OCI-M1 (cell line): Measurements from ENCODE around the gene SAMHD1.
A peak's percentile ranks its signal among the peaks of the same experiment; 100 is the strongest.
"Not testable (repeated sequence)": the region's sequence is repeated elsewhere in the genome, so short reads cannot be mapped to it uniquely, and the experiment has no call there.

Experiments
- DNase-seq: peaks from one replicate; lab custom pipeline; 2025; lab: John Stamatoyannopoulos, UW

Gene SAMHD1

DNA sequence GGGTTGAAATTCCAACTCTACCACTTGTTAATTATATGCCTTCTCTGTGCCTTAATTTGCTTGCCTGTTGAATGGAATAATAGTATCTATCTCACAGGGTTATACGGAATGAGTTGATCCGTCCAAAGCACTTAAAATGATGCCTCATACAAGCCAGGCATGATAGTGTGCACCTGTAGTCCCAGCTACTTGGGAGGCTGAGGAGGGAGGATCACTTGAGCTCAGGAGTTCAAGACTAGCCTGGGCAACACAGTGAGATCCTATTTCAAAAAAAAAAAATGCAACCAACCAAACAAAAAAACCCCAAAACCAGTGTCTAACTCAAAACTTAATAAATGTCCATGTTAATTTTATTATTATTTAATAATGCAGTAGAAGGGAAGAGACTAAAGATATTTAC, 35.3 kb downstream of the SAMHD1 start:
- DNase-seq = no peak

- DNase-seq = no peak
Measured at GRCh38 chr20:36908603-36909002, 42.9 kb downstream of the SAMHD1 start.

DNA sequence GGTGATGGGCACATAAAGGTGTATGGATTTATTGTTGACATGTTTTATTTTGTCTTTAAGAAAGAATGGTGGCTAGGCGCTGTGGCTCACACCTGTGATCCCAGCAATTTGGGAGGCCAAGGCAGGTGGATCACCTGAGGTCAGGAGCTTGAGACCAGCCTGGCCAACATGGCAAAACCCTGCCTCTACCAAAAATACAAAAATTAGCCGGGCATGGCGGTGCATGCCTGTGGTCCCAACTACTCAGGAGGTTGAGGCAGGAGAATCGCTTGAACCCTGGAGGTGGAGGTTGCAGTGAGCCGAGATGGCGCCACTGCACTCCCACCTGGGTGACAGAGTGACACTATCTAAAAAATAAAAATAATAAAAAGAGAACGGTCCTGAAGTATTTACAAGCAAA, 45.4 kb downstream of the SAMHD1 start:
- not testable (repeated sequence) for DNase-seq

GRCh38 chr20:36905566-36905965, 45.9 kb downstream of the SAMHD1 start:
- not testable (repeated sequence) for DNase-seq

- no peak for DNase-seq
Measured at GRCh38 chr20:36904690-36905089, 46.8 kb downstream of the SAMHD1 start.

- DNase-seq = no peak
Measured at GRCh38 chr20:36895036-36895435, 56.5 kb downstream of the SAMHD1 start.

DNA sequence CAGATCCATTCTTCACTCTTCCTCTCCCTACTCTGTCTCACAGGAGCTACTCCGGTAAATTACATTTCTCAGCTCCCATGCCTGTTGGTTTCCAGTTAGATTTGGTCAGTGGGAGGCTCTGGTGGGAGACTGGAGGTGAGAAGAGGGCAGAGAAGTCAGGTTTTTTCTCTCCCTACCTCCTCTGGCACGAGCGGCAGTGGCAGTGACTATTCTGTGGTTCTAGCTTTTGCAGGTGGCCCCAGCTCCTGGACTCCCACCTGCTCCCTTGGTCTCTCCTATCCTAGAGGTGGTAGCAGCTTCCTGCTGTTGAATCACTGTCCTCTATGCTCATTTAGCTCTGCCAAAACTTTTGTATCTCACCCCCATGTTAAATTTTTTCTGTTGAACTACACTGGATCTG, 57.7 kb downstream of the SAMHD1 start:
- DNase-seq = no peak

DNA sequence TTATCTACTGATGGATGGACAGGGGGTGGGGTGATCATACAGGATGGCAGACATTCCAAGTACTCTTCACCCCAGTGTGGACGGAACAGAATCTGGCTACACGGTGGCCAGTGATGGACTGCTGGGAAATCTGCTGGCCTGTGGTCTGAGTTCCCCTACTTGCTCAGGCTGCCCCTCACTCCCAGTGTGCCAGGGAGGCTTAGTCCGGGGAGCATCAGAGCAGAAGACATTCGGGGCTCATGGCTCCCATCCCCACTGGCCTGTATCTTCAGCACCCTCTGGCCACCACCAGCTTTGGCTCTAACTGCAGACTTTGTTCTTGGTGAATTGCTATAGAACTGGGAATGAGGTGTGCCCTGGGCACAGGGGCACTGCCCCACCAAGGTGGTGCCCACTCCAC, 60.3 kb downstream of the SAMHD1 start:
- no peak for DNase-seq

DNA sequence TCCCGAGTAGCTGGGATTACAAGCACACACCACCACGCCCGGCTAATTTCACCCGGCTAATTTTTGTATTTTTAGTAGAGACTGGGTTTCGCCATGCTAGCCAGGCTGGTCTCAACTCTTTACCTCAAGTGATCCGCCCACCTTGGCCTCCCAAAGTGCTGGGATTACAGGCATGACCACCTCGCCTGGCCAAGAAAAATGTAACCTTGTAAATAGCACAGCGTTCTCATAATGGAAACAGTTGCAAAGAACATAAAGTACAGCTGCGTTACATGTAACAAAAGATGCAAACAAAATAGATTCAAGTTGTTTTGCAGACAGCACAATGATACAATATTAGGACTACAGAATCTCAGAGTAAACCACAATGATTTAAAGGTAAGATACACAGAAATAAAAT, 60.9 kb downstream of the SAMHD1 start:
- no peak for DNase-seq

DNA sequence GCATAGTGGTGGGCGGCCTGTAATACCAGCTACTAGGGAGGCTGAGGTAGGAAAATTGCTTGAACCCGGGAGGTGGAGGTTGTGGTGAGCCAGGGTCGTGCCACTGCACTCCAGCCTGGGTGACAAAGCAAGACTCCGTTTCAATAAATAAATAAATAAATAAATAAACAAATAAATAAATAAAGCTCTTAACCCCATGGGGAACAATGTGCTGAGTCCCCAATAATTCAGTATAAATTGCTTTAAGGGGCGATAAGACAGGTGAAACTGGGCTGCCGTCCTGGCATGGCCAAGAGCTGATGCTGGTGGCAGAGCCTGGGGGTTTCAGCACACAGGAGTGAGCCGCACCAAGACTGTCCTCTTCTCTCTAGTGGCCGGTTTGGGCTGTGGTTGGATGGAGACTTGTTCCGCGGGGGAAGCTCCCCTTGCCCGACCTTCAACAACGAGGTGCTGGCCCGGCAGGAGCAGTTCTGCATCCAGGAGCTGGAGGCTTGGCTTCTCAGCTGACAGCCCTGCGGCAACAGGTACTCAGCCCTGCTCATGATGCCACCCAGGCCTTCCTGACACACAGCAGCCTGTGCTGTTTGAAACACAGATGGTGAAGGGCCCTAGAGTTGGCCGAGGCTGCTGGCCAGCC, 62.5 kb downstream of the SAMHD1 start:
- DNase-seq = no peak

DNA sequence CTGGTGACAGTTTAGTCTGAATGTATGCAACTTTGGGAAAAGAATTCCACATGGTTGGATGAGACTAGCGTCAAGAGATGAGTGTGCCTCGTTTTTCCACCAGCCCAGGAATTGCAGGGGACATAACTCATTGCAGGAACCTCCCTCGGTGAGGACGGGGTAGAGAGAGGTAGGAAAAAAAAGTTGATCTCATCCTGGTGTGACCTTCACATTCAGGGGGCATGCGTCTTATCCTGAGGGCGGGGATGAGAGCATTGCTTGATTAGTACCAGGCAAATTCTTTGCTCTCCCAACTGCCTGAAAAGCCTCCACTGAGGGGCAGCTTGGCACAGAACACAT, 63.8 kb downstream of the SAMHD1 start:
- DNase-seq = no peak

GRCh38 chr20:36886859-36887751, 64.4 kb downstream of the SAMHD1 start:
- DNase-seq = peak; percentile 90

- peak; percentile 7 for DNase-seq
Measured at GRCh38 chr20:36885356-36885755, 66.2 kb downstream of the SAMHD1 start.

DNA sequence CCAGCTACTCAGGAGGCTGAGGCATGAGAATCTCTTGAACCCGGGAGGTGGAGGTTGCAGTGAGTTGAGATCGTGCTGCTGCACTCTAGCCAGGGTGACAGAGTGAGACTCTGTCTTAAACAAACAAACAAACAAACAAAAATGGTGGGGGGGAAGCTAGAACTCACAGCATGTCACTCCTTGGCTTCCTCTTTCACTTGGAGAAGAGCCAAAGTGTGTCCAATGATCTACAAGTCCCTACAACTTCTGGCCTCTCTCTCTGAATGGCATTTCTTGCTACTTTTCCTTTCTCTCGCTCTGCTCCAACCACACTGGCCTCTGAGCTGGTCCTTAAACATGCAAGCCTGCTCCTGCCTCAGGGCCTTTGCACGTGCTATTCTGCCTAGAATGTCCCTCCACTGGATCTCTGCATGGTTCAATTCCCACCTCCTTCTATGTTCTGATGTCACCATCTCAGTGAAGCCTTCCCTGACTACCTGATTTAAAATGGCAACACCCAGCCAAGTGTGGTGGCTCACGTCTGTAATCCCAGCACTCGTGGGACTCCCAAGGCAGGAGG, 67.5 kb downstream of the SAMHD1 start:
- DNase-seq = peak; percentile 36

DNA sequence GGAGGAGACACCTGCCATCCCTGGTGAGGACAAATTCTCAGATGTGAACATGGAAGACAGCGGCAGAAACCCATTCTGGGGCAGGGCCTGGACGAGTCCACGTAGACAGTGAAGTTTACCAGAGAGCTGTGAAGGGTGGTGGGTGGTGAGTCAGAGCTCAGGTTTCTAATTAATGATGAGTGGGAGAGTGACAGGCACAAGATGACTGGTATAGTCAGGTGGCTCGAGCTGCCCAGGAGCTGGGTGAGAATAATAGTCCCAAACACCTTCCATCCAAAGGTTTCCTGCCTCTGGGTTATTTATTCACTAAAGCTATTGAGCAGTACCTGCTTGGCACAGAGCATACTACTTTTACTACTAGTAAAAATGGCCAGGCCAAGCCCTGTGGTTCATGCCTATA, 69.6 kb downstream of the SAMHD1 start:
- no peak for DNase-seq

DNA sequence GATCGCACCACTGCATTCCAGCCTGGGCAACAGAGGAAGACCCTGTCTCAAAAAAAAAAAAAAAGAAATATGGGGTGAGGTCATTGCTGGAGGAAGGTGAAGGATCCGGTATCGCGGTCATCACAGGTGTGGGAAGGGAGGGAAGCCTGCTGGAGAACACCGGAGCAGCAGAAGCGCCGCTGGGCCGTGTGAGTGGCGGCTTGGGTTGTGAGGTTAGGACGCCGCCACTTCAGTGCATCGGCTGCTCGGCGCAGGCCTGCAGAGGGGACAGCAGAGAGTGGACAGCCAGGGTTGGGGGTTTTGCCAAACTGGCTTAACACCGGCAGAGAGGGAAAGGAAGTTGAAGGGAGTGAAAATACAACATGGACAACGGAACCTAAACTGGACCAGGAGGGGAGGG, 70.2 kb downstream of the SAMHD1 start:
- DNase-seq = no peak

- DNase-seq = no peak
Measured at GRCh38 chr20:36880741-36881250, 70.7 kb downstream of the SAMHD1 start.

DNA sequence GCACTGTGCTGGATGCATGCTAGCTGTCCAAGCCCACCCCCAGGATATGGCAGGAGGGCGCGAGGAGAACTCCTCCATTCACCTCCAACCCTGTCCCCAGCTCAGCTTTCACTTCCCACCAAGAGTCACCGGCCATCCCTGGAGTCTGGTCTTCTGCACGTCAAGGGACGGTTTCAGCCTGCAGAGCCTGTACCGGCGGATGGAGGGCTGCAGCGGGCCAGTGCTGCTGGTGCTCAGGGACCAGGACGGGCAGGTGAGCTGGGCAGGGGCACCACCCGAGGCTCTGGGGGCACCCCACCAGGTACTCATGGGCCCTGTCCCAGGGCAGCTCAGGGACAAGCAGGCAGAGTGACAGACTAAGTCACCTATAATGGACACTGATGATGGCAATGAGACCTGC, 72.6 kb downstream of the SAMHD1 start:
- no peak for DNase-seq

DNA sequence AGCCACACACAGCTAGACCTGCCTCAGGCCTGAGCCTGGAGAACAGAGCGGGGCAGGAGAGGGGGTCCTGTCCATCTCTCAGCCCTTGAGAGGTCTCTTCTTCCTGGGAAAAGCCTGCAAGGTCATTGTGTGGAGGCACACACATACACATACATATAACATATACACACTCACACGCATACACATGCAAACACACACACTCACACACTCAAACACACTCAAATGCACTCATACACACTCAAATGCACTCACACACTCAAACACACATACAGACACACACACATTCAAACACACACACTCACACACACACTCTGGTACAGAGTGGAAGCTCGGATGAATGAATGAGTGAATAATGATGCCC, 75.1 kb downstream of the SAMHD1 start:
- no peak for DNase-seq

DNA sequence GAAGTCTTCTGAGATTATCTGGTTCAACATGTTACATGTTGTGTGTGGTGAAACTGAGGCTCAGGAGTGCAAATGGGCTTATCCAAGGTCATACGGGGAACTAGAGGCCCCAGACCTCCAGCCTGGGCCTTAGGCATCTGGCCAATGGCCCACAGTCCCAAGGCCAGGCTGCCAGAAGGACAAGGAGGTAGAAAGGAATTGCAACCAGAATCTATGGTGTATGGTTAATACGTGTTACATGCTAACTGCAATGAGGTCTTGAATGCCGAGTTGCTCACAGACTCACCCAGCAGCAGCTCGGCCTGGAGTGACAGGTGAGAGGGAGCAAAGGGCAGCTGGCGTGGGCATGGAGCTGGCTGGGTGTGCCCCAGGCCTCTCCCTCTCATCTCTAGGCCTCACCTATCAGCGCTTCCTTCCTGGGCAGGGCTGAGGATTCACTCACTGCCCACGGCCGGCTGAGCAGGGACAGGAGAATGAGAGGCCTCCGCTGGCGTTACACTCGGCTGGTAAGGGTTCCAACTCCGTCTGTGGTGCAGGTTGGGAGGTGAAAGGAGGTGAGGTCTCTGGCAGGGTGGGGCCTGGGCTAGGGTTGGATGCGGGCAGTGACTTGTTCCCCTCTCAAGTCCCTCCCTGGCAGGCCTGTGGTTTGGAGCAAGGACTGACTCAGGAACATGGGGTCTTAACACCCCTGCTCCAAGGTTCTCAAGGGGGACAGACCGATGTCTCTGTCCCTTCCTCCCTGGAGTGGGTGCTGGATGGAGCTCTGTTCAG, 75.6 kb downstream of the SAMHD1 start, which contains the start of gene TLDC2:
Gene TLDC2, plus strand, starts transcription at position 437 of the 771 bp plus-strand sequence. Its CDS starts 37 bp downstream, at position 474.
- no peak for DNase-seq

DNA sequence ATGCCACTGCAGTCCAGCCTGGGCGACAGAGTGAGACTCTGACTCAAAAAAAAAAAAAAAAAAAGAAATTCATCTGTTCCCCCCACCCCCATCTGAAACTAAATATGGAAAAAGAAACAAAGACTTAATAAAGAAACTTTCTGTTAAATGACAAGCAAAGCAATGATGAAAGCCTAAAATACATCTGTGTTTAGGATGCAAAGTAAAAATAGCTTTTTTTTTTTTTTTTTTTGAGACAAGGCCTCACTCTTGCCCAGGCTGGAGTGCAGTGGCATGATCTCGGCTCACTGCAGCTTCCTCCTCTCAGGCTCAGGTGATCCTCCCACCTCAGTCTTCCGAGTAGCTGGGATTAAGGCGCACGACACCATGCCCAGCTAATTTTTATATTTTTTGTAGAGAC, 76.4 kb downstream of the SAMHD1 start:
- DNase-seq = not testable (repeated sequence)

DNA sequence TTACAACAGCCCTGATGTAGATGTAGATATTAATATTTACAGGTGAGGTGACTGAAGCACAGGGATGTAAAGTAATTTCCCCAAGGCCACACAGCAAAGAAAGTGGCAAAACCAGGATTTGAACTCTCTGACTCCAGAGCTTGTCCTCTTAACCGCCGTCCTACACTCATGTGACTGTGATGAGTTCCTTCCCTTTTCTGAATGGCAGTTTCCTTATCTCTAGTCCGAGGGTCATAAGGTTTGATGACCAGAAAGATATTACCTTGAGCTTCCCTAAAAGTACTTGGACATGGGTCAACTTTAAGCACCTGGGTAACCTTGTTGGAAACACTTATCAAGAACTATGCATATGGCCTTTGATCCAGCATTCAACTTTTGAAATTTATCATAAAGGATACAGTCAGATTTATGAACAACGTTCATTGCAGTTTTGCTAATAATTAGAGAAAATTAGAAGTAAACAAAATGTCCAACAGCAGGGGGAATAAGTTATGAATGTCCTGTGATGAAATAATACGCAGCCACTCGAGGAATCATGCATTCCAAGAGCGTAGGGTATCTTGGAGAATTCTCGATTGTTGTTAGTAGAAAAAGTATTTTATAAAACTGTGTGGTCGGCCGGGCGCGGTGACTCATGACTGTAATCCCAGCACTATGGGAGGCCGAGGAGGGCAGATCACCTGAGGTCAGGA, 77.9 kb downstream of the SAMHD1 start:
- DNase-seq = peak; percentile 56
